Loucy (cell line): Measurements from ENCODE around the gene MRFAP1.

Source experiments
- EZH2phosphoT487 ChIP-seq: fragments of 200-600 bp; IDR thresholded peaks from 2 replicates; pipeline ENCODE4 v1.6.1; 2018; ENCODE audit warnings: antibody characterized with exemption, mild to moderate bottlenecking, moderate library complexity, borderline replicate concordance
- TF ChIP-seq, protein P1 (sequence below): fragments of 200-600 bp; sonication (generic); conservative IDR thresholded peaks from 2 replicates; pipeline ENCODE4 v1.5.1; 2014; ENCODE audit warnings: mild to moderate bottlenecking, antibody characterized with exemption, low read length

DNA sequence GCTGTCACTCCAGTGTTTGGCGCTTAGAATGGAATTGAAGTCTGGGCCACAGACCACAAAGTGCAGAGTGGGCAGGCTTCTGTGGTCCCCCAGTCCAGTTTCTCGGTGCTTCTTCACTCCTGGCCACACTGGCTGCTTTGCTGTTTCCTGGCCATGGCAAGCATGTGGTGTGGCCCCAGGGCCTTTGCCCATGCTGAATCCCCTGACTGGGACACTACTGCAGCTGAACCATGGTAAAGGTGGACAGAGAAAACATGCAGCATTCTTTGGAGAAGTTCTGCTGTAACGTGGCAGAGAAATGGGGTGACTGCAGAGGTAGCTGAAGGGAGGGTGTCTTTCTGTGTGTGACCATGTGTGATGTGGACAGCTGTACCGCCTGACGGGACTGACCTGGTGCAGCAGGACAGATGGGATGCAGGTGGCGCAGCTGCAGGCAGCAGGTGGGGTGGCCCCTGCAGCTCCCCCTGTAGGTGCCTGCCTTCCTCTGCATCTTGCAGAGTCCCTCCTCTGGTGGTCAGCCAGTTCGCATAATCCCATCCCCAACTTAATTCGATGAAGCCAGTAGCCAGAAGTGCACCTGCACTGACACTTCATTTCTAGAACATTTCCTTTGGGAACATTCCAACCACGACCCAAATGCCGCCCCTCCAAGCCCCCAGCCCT is 40.0 kb downstream of the MRFAP1 start:
- TF ChIP-seq, protein P1, sequence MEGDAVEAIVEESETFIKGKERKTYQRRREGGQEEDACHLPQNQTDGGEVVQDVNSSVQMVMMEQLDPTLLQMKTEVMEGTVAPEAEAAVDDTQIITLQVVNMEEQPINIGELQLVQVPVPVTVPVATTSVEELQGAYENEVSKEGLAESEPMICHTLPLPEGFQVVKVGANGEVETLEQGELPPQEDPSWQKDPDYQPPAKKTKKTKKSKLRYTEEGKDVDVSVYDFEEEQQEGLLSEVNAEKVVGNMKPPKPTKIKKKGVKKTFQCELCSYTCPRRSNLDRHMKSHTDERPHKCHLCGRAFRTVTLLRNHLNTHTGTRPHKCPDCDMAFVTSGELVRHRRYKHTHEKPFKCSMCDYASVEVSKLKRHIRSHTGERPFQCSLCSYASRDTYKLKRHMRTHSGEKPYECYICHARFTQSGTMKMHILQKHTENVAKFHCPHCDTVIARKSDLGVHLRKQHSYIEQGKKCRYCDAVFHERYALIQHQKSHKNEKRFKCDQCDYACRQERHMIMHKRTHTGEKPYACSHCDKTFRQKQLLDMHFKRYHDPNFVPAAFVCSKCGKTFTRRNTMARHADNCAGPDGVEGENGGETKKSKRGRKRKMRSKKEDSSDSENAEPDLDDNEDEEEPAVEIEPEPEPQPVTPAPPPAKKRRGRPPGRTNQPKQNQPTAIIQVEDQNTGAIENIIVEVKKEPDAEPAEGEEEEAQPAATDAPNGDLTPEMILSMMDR: peak; percentile 49
- no peak for TF ChIP-seq EZH2phosphoT487
